Measurements from ENCODE around the gene ENOX1.

GRCh38 chr13:43196086-43196621 lies 590.6 kb downstream of the ENOX1 start:
- TF ChIP-seq CTCF (IDR thresholded peaks at IDR 0.05) (no peak), POLR2A (IDR thresholded peaks at IDR 0.05) (no peak)
